Lower leg skin (tissue), 4 donors: ENCODE measurements around the gene C1QTNF12. TPM values are rescaled to one million over a fixed set of nuclear protein-coding genes. Genes with fewer than 3 reads are reported as not detected.

Experiments used
- DNase-seq, 2 donors: peaks; one replicate each; pipeline ENCODE4 v3.0.0-alpha.2; 2019; ENCODE audit warnings: low spot score in 2 of 2
- H3K4me3 ChIP-seq: fragments of 200-600 bp; sonication (generic); 2 replicates; pipeline ENCODE4 v1.5.1; 2017; ENCODE audit warnings: mild to moderate bottlenecking, low read depth; ENCODE audit not compliant: poor library complexity, severe bottlenecking
- CTCF ChIP-seq, 3 donors: fragments of 450-650 bp; IDR thresholded peaks; one replicate each; pipeline ENCODE4 v1.5.1; 2016; ENCODE audit warnings: antibody characterized with exemption in 3 of 3, mild to moderate bottlenecking in 3 of 3, moderate library complexity in 2 of 3
- POLR2A ChIP-seq, 2 donors: fragments of 450-650 bp; IDR thresholded peaks; one replicate each; pipeline ENCODE4 v1.6.1; 2016 to 2017; ENCODE audit warnings: antibody characterized with exemption in 2 of 2, mild to moderate bottlenecking in 1 of 2, moderate library complexity in 1 of 2
- WGBS, 2 donors: methylation state at CpG; one replicate each; pipeline ENCODE4 v1.1.5; 2018; 5-methylcytosine and 5-hydroxymethylcytosine counted together
- intact Hi-C: fragments of 100-400 bp; cut with DNase I; formaldehyde crosslinking; loops from one replicate; pipeline ENCODE4 v1.15.0; 2023; ENCODE audit warnings: low total_unique reads
- total RNA-seq, 4 donors: library from RNA; depleted of rRNA; stranded (reverse); fragments of >200 nt; gene quantifications; one replicate each; pipeline ENCODE4 v1.1.0, GENCODE V29; 2016

C1QTNF12 gene
- total RNA-seq, 4 donors from 2014 or later: 0.46 to 9.8 (median 5.9) TPM; not detected in 1

- 75 to 81% methylated on average over 14 to 17 of the region's 22 CpGs for WGBS, 2 donors
These were observed 10.3 kb downstream of the C1QTNF12 start for GRCh38 chr1:1236176-1236763.

GRCh38 chr1:1235016-1235744, 11.3 kb downstream of the C1QTNF12 start:
- 77 to 80% methylated on average over 26 to 27 of the region's 27 CpGs for WGBS, 2 donors
- DNase-seq: no peak
- intact Hi-C loops: no loop called here
- no peak overlapping the region for H3K4me3 ChIP-seq
- TF ChIP-seq POLR2A (IDR thresholded peaks at IDR 0.05): no peak
- TF ChIP-seq CTCF (IDR thresholded peaks at IDR 0.05): no peak

More at GRCh38 chr1:1236176-1236763, 10.3 kb downstream of the C1QTNF12 start:
- H3K4me3 ChIP-seq: no peak overlapping the region
- TF ChIP-seq CTCF (IDR thresholded peaks at IDR 0.05): no peak
- no peak for TF ChIP-seq POLR2A (IDR thresholded peaks at IDR 0.05)
- DNase-seq: no peak
- intact Hi-C loops: no loop called here

DNA sequence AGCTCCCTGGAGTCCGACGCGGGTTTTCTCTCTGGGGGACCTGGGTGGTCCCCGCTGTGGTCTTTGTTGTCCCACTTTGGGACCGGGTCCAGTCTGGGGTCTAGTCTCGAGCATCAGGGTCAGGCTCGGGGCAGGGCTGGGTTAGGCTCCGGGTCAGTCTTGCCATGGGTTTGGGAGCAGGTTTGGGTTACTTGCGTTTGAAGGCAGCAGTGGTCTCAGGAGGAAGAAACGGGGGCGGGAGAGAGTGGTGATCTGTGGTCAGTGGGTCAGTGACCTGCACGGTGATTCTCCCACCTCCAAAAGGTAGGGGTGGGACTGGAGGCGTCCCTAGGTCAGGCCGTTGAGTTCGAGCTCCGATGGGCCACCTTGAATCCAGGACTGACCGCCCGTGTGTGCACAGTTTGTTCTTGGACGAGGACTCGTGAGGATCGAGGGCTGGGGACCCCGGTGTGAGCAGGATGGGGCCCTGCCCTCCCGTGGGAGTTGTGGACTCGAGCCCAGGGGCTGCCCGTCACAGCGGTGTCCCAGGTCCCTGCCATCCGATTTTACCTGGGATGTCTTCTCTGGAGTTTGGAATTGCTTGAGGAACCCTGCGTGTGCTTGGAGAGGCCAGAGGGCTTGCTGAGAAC, 12.2 kb downstream of the C1QTNF12 start:
- no peak overlapping the region for H3K4me3 ChIP-seq
- DNase-seq: no peak
- intact Hi-C loops: no loop called here
- no peak for TF ChIP-seq CTCF (IDR thresholded peaks at IDR 0.05)
- TF ChIP-seq POLR2A (IDR thresholded peaks at IDR 0.05): no peak
- WGBS, 2 donors: 92 to 94% methylated on average over 19 to 28 of the region's 28 CpGs

DNA sequence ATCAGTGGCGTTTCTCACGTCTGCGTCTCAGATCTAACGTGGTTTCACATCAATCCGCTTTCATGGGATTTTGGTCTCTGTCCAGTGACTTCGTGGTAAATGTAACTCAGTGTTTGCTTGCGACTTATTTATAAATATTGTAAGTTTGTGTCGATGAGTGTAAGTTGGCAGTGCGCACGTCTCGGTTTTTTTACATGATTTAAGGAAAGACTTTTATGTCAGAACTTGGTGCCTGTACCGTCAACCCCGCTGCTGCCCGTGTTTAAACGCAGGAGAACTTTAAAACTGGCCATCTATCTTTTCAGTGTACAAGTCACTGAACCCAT, 13.0 kb downstream of the C1QTNF12 start:
- DNase-seq: no peak
- no peak for TF ChIP-seq CTCF (IDR thresholded peaks at IDR 0.05)
- TF ChIP-seq POLR2A (IDR thresholded peaks at IDR 0.05): no peak
- 93 to 95% methylated on average over 15 of the region's 15 CpGs for WGBS, 2 donors
- H3K4me3 ChIP-seq: no peak overlapping the region
- intact Hi-C loops: no loop called here

DNA sequence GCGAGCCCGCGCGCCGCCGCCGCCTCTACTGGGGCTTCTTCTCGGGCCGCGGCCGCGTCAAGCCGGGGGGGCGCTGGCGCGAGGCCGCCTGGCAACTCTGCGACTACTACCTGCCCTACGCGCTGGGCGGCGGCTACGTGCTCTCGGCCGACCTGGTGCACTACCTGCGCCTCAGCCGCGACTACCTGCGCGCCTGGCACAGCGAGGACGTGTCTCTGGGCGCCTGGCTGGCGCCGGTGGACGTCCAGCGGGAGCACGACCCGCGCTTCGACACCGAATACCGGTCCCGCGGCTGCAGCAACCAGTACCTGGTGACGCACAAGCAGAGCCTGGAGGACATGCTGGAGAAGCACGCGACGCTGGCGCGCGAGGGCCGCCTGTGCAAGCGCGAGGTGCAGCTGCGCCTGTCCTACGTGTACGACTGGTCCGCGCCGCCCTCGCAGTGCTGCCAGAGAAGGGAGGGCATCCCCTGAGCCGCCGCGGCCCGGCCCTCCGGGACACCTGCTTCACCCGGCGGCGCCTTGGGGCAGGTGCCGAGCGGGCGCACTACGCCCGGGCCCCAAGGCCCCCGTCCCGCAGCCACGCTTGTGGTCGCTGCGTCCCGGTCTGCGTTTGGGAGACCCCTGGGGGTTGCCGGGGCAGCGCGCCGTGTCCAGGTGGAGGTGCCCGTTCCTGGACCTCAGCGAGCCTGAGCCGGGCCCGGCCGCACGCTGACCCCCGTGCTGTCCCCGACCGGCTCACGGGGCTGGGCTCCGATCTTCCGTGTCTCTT, 13.5 kb downstream of the C1QTNF12 start:
- intact Hi-C loops: no loop called here
- 89 to 90% methylated on average over 61 to 62 of the region's 98 CpGs for WGBS, 2 donors
- H3K4me3 ChIP-seq: no peak overlapping the region
- TF ChIP-seq CTCF (IDR thresholded peaks at IDR 0.05): no peak
- TF ChIP-seq POLR2A (IDR thresholded peaks at IDR 0.05): no peak
- no peak for DNase-seq
